Measurements from ENCODE around the gene CTSD.
A peak's percentile ranks its signal among the peaks of the same experiment; 100 is the strongest.
"Not testable (repeated sequence)": the region's sequence is repeated elsewhere in the genome, so short reads cannot be mapped to it uniquely, and the experiment has no call there.

Gene CTSD

GRCh38 chr11:1763796-1764661 lies at the start of gene CTSD:
TSS of gene CTSD (minus strand) at chr11:1763927. CDS start at chr11:1763859, 68 bp downstream.
- DNase-seq (ENCODE audit: low read depth in 2 of 3, low spot score in 1 of 3): peak; percentile 73 to 86 (median 85)

- DNase-seq (ENCODE audit: low read depth in 2 of 3, low spot score in 1 of 3): not testable (repeated sequence)
Measured at GRCh38 chr11:1813356-1813755, 49.6 kb upstream of the CTSD start.

GRCh38 chr11:1812801-1813200 lies 49.1 kb upstream of the CTSD start:
- DNase-seq (ENCODE audit: low read depth in 2 of 3, low spot score in 1 of 3): no peak

- no peak for DNase-seq (ENCODE audit: low read depth in 2 of 3, low spot score in 1 of 3)
Measured at GRCh38 chr11:1812274-1812673, 48.5 kb upstream of the CTSD start.

- no peak for DNase-seq (ENCODE audit: low read depth in 2 of 3, low spot score in 1 of 3)
Measured at GRCh38 chr11:1810761-1811160, 47.0 kb upstream of the CTSD start.

- no peak for DNase-seq (ENCODE audit: low read depth in 2 of 3, low spot score in 1 of 3)
Measured at GRCh38 chr11:1807264-1807995, 43.7 kb upstream of the CTSD start.

GRCh38 chr11:1805525-1805924 lies 41.8 kb upstream of the CTSD start:
- DNase-seq (ENCODE audit: low read depth in 2 of 3, low spot score in 1 of 3): no peak

- not testable (repeated sequence) for DNase-seq (ENCODE audit: low read depth in 2 of 3, low spot score in 1 of 3)
Measured at GRCh38 chr11:1803835-1804519, 40.2 kb upstream of the CTSD start.

- no peak for DNase-seq (ENCODE audit: low read depth in 2 of 3, low spot score in 1 of 3)
Measured at GRCh38 chr11:1803246-1803645, 39.5 kb upstream of the CTSD start.

GRCh38 chr11:1797391-1798125 lies 33.8 kb upstream of the CTSD start:
- no peak for DNase-seq (ENCODE audit: low read depth in 2 of 3, low spot score in 1 of 3)

GRCh38 chr11:1796413-1797011 lies 32.8 kb upstream of the CTSD start:
- no peak for DNase-seq (ENCODE audit: low read depth in 2 of 3, low spot score in 1 of 3)

- no peak for DNase-seq (ENCODE audit: low read depth in 2 of 3, low spot score in 1 of 3)
Measured at GRCh38 chr11:1793081-1793480, 29.4 kb upstream of the CTSD start.

GRCh38 chr11:1792461-1792860 lies 28.7 kb upstream of the CTSD start:
- no peak for DNase-seq (ENCODE audit: low read depth in 2 of 3, low spot score in 1 of 3)

GRCh38 chr11:1791912-1792311 lies 28.2 kb upstream of the CTSD start:
- DNase-seq (ENCODE audit: low read depth in 2 of 3, low spot score in 1 of 3): no peak

- no peak for DNase-seq (ENCODE audit: low read depth in 2 of 3, low spot score in 1 of 3)
Measured at GRCh38 chr11:1786466-1786865, 22.7 kb upstream of the CTSD start.

GRCh38 chr11:1785749-1786413 lies 22.2 kb upstream of the CTSD start:
- DNase-seq (ENCODE audit: low read depth in 2 of 3, low spot score in 1 of 3): no peak

- no peak for DNase-seq (ENCODE audit: low read depth in 2 of 3, low spot score in 1 of 3)
Measured at GRCh38 chr11:1784761-1785650, 21.3 kb upstream of the CTSD start.

GRCh38 chr11:1783725-1784529 lies 20.2 kb upstream of the CTSD start:
- no peak for DNase-seq (ENCODE audit: low read depth in 2 of 3, low spot score in 1 of 3)
